NCI-H146 treated with DMSO at 0.1 percent for 48 hours (cell line): ENCODE results near the gene PRG3.
A peak's percentile ranks its signal among the peaks of the same experiment; 100 is the strongest.

ENCODE experiments used
- DNase-seq: peaks from one replicate; lab custom pipeline; 2025; ENCODE audit not compliant: unreplicated experiment; lab: John Stamatoyannopoulos, UW

Gene PRG3

GRCh38 chr11:57380975-57381374 lies at the start of gene PRG3:
Gene PRG3 (minus strand): TSS chr11:57381150. CDS start chr11:57380708, 442 bp downstream.
- DNase-seq = no peak

- no peak for DNase-seq
Observed at GRCh38 chr11:57429946-57430345, 49.0 kb upstream of the PRG3 start.

GRCh38 chr11:57428643-57429042 lies 47.7 kb upstream of the PRG3 start:
- no peak for DNase-seq

GRCh38 chr11:57427727-57428082 lies 46.8 kb upstream of the PRG3 start:
- no peak for DNase-seq

- DNase-seq = peak; percentile 23
Observed at GRCh38 chr11:57426929-57427726, 46.2 kb upstream of the PRG3 start, which contains the start of gene SLC43A3. Gene SLC43A3 (minus strand): TSS chr11:57427121. CDS start chr11:57426172, 949 bp downstream.

GRCh38 chr11:57426439-57426928 lies 45.5 kb upstream of the PRG3 start:
- peak; percentile 65 for DNase-seq

- no peak for DNase-seq
Observed at GRCh38 chr11:57425565-57426438, 44.9 kb upstream of the PRG3 start.

- no peak for DNase-seq
Observed at GRCh38 chr11:57424792-57425564, 44.0 kb upstream of the PRG3 start.

- no peak for DNase-seq
Observed at GRCh38 chr11:57424137-57424791, 43.3 kb upstream of the PRG3 start.

- no peak for DNase-seq
Observed at GRCh38 chr11:57422669-57423068, 41.7 kb upstream of the PRG3 start.

GRCh38 chr11:57421805-57422204 lies 40.9 kb upstream of the PRG3 start:
- DNase-seq = no peak

GRCh38 chr11:57421066-57421465 lies 40.1 kb upstream of the PRG3 start:
- no peak for DNase-seq

- DNase-seq = no peak
Observed at GRCh38 chr11:57419146-57419545, 38.2 kb upstream of the PRG3 start.

GRCh38 chr11:57418131-57418530 lies 37.2 kb upstream of the PRG3 start:
- DNase-seq = no peak

- no peak for DNase-seq
Observed at GRCh38 chr11:57417056-57417455, 36.1 kb upstream of the PRG3 start.

- no peak for DNase-seq
Observed at GRCh38 chr11:57416436-57416835, 35.5 kb upstream of the PRG3 start.

- no peak for DNase-seq
Observed at GRCh38 chr11:57414612-57415212, 33.8 kb upstream of the PRG3 start.

GRCh38 chr11:57413681-57414080 lies 32.7 kb upstream of the PRG3 start:
- no peak for DNase-seq

GRCh38 chr11:57410287-57410686 lies 29.3 kb upstream of the PRG3 start:
- no peak for DNase-seq
